Smooth muscle cell (in vitro differentiated cells): ENCODE measurements around the gene FKBP1A. TPM values are rescaled to one million over a fixed set of nuclear protein-coding genes. Genes with fewer than 3 reads are reported as not detected.

Experiments
- DNase-seq: peaks from one replicate; lab custom pipeline; 2025; ENCODE audit not compliant: unreplicated experiment; lab: John Stamatoyannopoulos, UW
- H2AFZ ChIP-seq: fragments of 200-600 bp; sonication (generic); 2 replicates; pipeline ENCODE4 v1.6.0; 2016; ENCODE audit warnings: antibody characterized with exemption, low read depth, mild to moderate bottlenecking
- H3F3A ChIP-seq: fragments of 200-600 bp; sonication (generic); 2 replicates; pipeline ENCODE4 v1.6.0; 2017; ENCODE audit warnings: antibody characterized with exemption, low read depth
- H3K27ac ChIP-seq: fragments of 200-600 bp; sonication (generic); 2 replicates; pipeline ENCODE4 v1.5.1; 2016; ENCODE audit warnings: low read depth, mild to moderate bottlenecking
- H3K27me3 ChIP-seq: fragments of 200-600 bp; sonication (generic); 2 replicates; pipeline ENCODE4 v1.6.1; 2016; ENCODE audit warnings: low read depth, mild to moderate bottlenecking
- H3K36me3 ChIP-seq: fragments of 200-600 bp; sonication (generic); 2 replicates; pipeline ENCODE4 v1.5.1; 2016; ENCODE audit warnings: low read depth
- H3K4me1 ChIP-seq: fragments of 200-600 bp; sonication (generic); 2 replicates; pipeline ENCODE4 v1.5.1; 2016; ENCODE audit warnings: low read depth
- H3K4me2 ChIP-seq: fragments of 200-600 bp; sonication (generic); 2 replicates; pipeline ENCODE4 v1.6.0; 2016; ENCODE audit warnings: mild to moderate bottlenecking
- H3K4me3 ChIP-seq: fragments of 200-600 bp; sonication (generic); 2 replicates; pipeline ENCODE4 v1.5.1; 2016; ENCODE audit warnings: mild to moderate bottlenecking
- H3K79me2 ChIP-seq: fragments of 200-600 bp; sonication (generic); 2 replicates; pipeline ENCODE4 v1.6.0; 2016; ENCODE audit warnings: low read depth, mild to moderate bottlenecking
- H3K9ac ChIP-seq: fragments of 200-600 bp; sonication (generic); 2 replicates; pipeline ENCODE4 v1.6.0; 2016; ENCODE audit warnings: low read depth
- H3K9me3 ChIP-seq: fragments of 200-600 bp; sonication (generic); replicated peaks from 2 replicates; pipeline ENCODE4 v1.5.1; 2016; ENCODE audit warnings: low read depth
- H4K20me1 ChIP-seq: fragments of 200-600 bp; sonication (generic); 2 replicates; pipeline ENCODE4 v1.6.0; 2016; ENCODE audit warnings: low read depth
- CTCF ChIP-seq: fragments of 200-600 bp; sonication (generic); IDR thresholded peaks from 2 replicates; pipeline ENCODE4 v1.5.1; 2017; ENCODE audit warnings: borderline replicate concordance, mild to moderate bottlenecking, antibody characterized with exemption; ENCODE audit not compliant: insufficient read depth, poor library complexity, severe bottlenecking
- WGBS: methylation state at CpG from one replicate; pipeline ENCODE4 v1.1.7; 2016; ENCODE audit warnings: low lambda C conversion rate; 5-methylcytosine and 5-hydroxymethylcytosine counted together
- polyA plus RNA-seq: library from polyadenylated mRNA; unstranded; fragments of >200 nt; fragmentation: Nextera tagmentation; extraction: Ambion mirVana; gene quantifications from 2 replicates; pipeline ENCODE4 v1.2.1, GENCODE V29; 2016
- total RNA-seq: library from RNA; depleted of rRNA; stranded (reverse); fragments of >200 nt; gene quantifications from 2 replicates; pipeline ENCODE4 v1.2.3, GENCODE V29; 2014

FKBP1A gene
- total and polyA plus RNA-seq, 2 experiments from 2014 or later = 163 to 184 TPM

GRCh38 chr20:1368448-1369199 lies 24.2 kb downstream of the FKBP1A start:
- no peaks in the 10 kb centered on the region for H3F3A ChIP-seq
- H2AFZ ChIP-seq = no peak overlapping the region
- 69% methylated on average over 7 of the region's 7 CpGs for WGBS
- no peaks in the 10 kb centered on the region for H3K9me3 ChIP-seq
- H3K4me2 ChIP-seq = no peak overlapping the region
- no peaks in the 10 kb centered on the region for H3K27me3 ChIP-seq
- no peak for TF ChIP-seq CTCF
- peaks cover 60% of the 10 kb centered on the region for H4K20me1 ChIP-seq
- H3K36me3 ChIP-seq = peaks cover 6% of the 10 kb centered on the region
- no peak overlapping the region for H3K27ac ChIP-seq
- peaks cover 24% of the 10 kb centered on the region for H3K79me2 ChIP-seq
- no peak for DNase-seq
- no peak overlapping the region for H3K4me3 ChIP-seq
- H3K4me1 ChIP-seq = no peaks in the 10 kb centered on the region
- no peak overlapping the region for H3K9ac ChIP-seq

DNA sequence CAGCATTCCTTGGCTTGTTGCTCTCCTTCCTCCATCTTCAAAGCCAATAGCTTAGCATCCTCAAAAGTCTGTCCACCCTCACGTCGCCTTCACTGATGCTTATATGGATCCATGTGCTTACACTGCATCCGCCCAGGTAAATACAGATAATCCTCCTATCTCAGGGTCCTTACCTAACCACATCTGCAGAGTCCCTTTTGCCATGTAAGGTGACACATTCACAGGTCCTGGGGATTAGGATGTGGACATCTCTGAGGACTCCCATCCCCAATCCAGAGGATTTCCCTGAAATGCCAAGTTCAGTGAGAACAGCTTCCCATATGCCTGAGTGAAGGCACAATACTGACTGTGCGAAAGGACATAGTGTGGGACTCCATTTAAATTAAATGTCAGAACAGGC lies 25.4 kb downstream of the FKBP1A start:
- Histone ChIP-seq H3K27ac (no peak overlapping the region), H3K79me2 (peaks cover 12% of the 10 kb centered on the region), H4K20me1 (peaks cover 53% of the 10 kb centered on the region), H3K9ac (no peak overlapping the region), H3F3A (no peaks in the 10 kb centered on the region), H3K4me2 (no peak overlapping the region), H3K9me3 (no peaks in the 10 kb centered on the region), H3K36me3 (peaks cover 6% of the 10 kb centered on the region), H3K4me1 (no peaks in the 10 kb centered on the region), H2AFZ (no peak overlapping the region), H3K4me3 (no peak overlapping the region), H3K27me3 (no peaks in the 10 kb centered on the region)
- 99% methylated on average over 4 of the region's 4 CpGs for WGBS
- no peak for DNase-seq
- no peak for TF ChIP-seq CTCF

DNA sequence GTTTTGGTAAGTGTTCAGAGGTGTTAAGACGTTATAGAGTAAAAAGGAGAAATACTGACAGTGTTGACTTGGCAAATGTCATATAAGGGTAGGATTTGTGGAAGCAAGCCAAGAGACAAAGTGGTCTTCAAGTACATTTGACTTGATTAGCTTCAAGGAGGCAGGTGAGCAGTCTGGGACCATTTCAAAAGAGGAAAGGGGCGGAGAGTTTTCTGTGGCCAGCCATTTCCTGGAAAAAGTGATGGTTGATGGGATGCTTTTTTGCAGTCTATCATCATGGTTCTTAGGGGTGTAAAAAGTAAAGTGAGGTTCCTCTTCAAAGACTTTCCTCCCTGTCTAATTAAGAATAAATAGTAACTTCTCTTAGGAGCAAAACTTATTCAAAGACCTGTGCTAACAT lies 28.7 kb downstream of the FKBP1A start:
- Histone ChIP-seq H3K9me3 (no peaks in the 10 kb centered on the region), H3K4me2 (no peak overlapping the region), H3K36me3 (peaks cover 6% of the 10 kb centered on the region), H3K4me1 (no peaks in the 10 kb centered on the region), H3K27ac (no peak overlapping the region), H3K4me3 (no peak overlapping the region), H3F3A (no peaks in the 10 kb centered on the region), H3K9ac (no peak overlapping the region), H4K20me1 (peaks cover 46% of the 10 kb centered on the region), H2AFZ (no peak overlapping the region), H3K27me3 (no peaks in the 10 kb centered on the region), H3K79me2 (no peaks in the 10 kb centered on the region)
- DNase-seq = no peak
- no peak for TF ChIP-seq CTCF
- 97% methylated on average over 2 of the region's 2 CpGs for WGBS

- Histone ChIP-seq H3K79me2 (no peaks in the 10 kb centered on the region), H3K9me3 (no peaks in the 10 kb centered on the region), H2AFZ (no peak overlapping the region), H3K36me3 (peaks cover 6% of the 10 kb centered on the region), H3K27me3 (no peaks in the 10 kb centered on the region), H3K27ac (no peak overlapping the region), H3K4me3 (no peak overlapping the region), H4K20me1 (peaks cover 43% of the 10 kb centered on the region), H3K4me2 (no peak overlapping the region), H3F3A (no peaks in the 10 kb centered on the region), H3K9ac (no peak overlapping the region), H3K4me1 (no peaks in the 10 kb centered on the region)
- DNase-seq = no peak
- 98% methylated on average over 5 of the region's 5 CpGs for WGBS
- TF ChIP-seq CTCF = no peak
Observed at GRCh38 chr20:1363522-1363921, 29.3 kb downstream of the FKBP1A start.
